HFFc6 (cell line): ENCODE data around the gene FOXK2. TPM values are rescaled to one million over a fixed set of nuclear protein-coding genes. Genes with fewer than 3 reads are reported as not detected.

ENCODE experiments used
- DNase-seq: peaks from one replicate; pipeline ENCODE4 v3.0.0-alpha.2; 2018
- H3K27ac Mint-ChIP-seq: 2 replicates; pipeline ENCODE4 v1.8.0; 2020; ENCODE audit warnings: mild to moderate bottlenecking, mixed read lengths
- H3K27me3 Mint-ChIP-seq: 2 replicates; pipeline ENCODE4 v1.8.0; 2021; ENCODE audit warnings: mild to moderate bottlenecking, moderate library complexity, mixed read lengths; ENCODE audit not compliant: insufficient read depth
- H3K36me3 Mint-ChIP-seq: 2 replicates; pipeline ENCODE4 v1.8.0; 2021; ENCODE audit warnings: low read depth, mixed read lengths
- H3K4me1 Mint-ChIP-seq: 2 replicates; pipeline ENCODE4 v1.8.0; 2020; ENCODE audit warnings: low read depth, mixed read lengths
- H3K4me3 Mint-ChIP-seq: 2 replicates; pipeline ENCODE4 v1.8.0; 2020; ENCODE audit warnings: mild to moderate bottlenecking, moderate library complexity, mixed read lengths
- H3K9me3 Mint-ChIP-seq: 2 replicates; pipeline ENCODE4 v1.8.0; 2020; ENCODE audit warnings: mild to moderate bottlenecking, mixed read lengths
- CTCF ChIP-seq: fragments of 200-600 bp; sonication (generic); IDR thresholded peaks from 2 replicates; pipeline ENCODE4 v1.5.0; 2021; ENCODE audit warnings: antibody characterized with exemption, mild to moderate bottlenecking
- total RNA-seq, 6 experiments: library from RNA; stranded (reverse); fragmentation: NEBNext Ultra II Directional; extraction: Animal tissue kit (Norgen Biotek cat#: 25700); gene quantifications; 2 replicates in 1 of 6; 3 replicates in 5 of 6; pipeline ENCODE4 v1.2.3, GENCODE V29; 2021

Gene FOXK2
- total RNA-seq, 6 experiments from 2014 or later: 38.6 to 46.3 (median 41.1) TPM

- Mint-ChIP-seq H3K36me3 (peaks cover 42% of the 10 kb centered on the region), H3K9me3 (no peaks in the 10 kb centered on the region), H3K4me1 (no peaks in the 10 kb centered on the region; the same call in 1 of the 2 replicates), H3K27me3 (peaks cover 2% of the 10 kb centered on the region), H3K27ac (no peak overlapping the region), H3K4me3 (no peak overlapping the region)
- DNase-seq: no peak
- TF ChIP-seq CTCF: no peak
Measured at GRCh38 chr17:82604532-82604931, 85.0 kb downstream of the FOXK2 start.

- H3K9me3 Mint-ChIP-seq: no peaks in the 10 kb centered on the region
- DNase-seq: no peak
- TF ChIP-seq CTCF: no peak
- H3K4me1 Mint-ChIP-seq: no peaks in the 10 kb centered on the region; the same call in 1 of the 2 replicates
- no peak overlapping the region for H3K27ac Mint-ChIP-seq
- H3K27me3 Mint-ChIP-seq: peaks cover 2% of the 10 kb centered on the region
- peaks cover 45% of the 10 kb centered on the region for H3K36me3 Mint-ChIP-seq
- no peak overlapping the region for H3K4me3 Mint-ChIP-seq
Measured at GRCh38 chr17:82605939-82606600, 86.5 kb downstream of the FOXK2 start.

GRCh38 chr17:82608816-82609215 is 89.3 kb downstream of the FOXK2 start:
- no peak overlapping the region for H3K4me3 Mint-ChIP-seq

GRCh38 chr17:82609655-82610054 is 90.1 kb downstream of the FOXK2 start:
- Mint-ChIP-seq H3K9me3 (no peaks in the 10 kb centered on the region), H3K36me3 (peaks cover 22% of the 10 kb centered on the region), H3K4me1 (no peaks in the 10 kb centered on the region; the same call in 1 of the 2 replicates), H3K27me3 (peaks cover 2% of the 10 kb centered on the region), H3K27ac (no peak overlapping the region), H3K4me3 (no peak overlapping the region)
- no peak for DNase-seq
- TF ChIP-seq CTCF: no peak

More at GRCh38 chr17:82608816-82609215, 89.3 kb downstream of the FOXK2 start:
- Mint-ChIP-seq H3K27me3 (peaks cover 2% of the 10 kb centered on the region), H3K36me3 (peaks cover 30% of the 10 kb centered on the region), H3K4me1 (no peaks in the 10 kb centered on the region; the same call in 1 of the 2 replicates), H3K27ac (no peak overlapping the region), H3K9me3 (no peaks in the 10 kb centered on the region)
- TF ChIP-seq CTCF: no peak
- no peak for DNase-seq

- H3K4me1 Mint-ChIP-seq: no peaks in the 10 kb centered on the region; the same call in 1 of the 2 replicates
- H3K27ac Mint-ChIP-seq: no peak overlapping the region
- no peak overlapping the region for H3K4me3 Mint-ChIP-seq
- H3K9me3 Mint-ChIP-seq: no peaks in the 10 kb centered on the region
- no peak for TF ChIP-seq CTCF
- peaks cover 2% of the 10 kb centered on the region for H3K27me3 Mint-ChIP-seq
- peaks cover 24% of the 10 kb centered on the region for H3K36me3 Mint-ChIP-seq
- DNase-seq: no peak
Measured at GRCh38 chr17:82611140-82612058, 91.9 kb downstream of the FOXK2 start.
